BLaER1 treated with 17β-estradiol and CSF1 and Interleukin-3, amounts not matched to agents 10 nM and 100 nM (cell line): ENCODE data around the gene GLIS1.

Source experiments
- H3K27ac ChIP-seq, 11 experiments: shearing (Covaris generic); formaldehyde crosslinking; 2 replicates each; pipeline ENCODE4 v1.8.1; 2022
- H3K27me3 ChIP-seq, 11 experiments: shearing (Covaris generic); formaldehyde crosslinking; 2 replicates each; pipeline ENCODE4 v1.8.1; 2022
- H3K36me3 ChIP-seq, 11 experiments: shearing (Covaris generic); formaldehyde crosslinking; 2 replicates each; pipeline ENCODE4 v1.8.1; 2022
- H3K4me1 ChIP-seq, 10 experiments: shearing (Covaris generic); formaldehyde crosslinking; 2 replicates each; pipeline ENCODE4 v1.8.1; 2022
- H3K4me2 ChIP-seq, 11 experiments: shearing (Covaris generic); formaldehyde crosslinking; 2 replicates each; pipeline ENCODE4 v1.8.1; 2022
- H3K4me3 ChIP-seq, 10 experiments: shearing (Covaris generic); formaldehyde crosslinking; 2 replicates each; pipeline ENCODE4 v1.8.1; 2022
- H3K9ac ChIP-seq, 11 experiments: shearing (Covaris generic); formaldehyde crosslinking; 2 replicates each; pipeline ENCODE4 v1.8.1; 2022
- H3K9me3 ChIP-seq, 11 experiments: shearing (Covaris generic); formaldehyde crosslinking; replicated peaks in 1 of 11; 2 replicates each; pipeline ENCODE4 v1.8.1; 2022
- H4K20me1 ChIP-seq, 11 experiments: shearing (Covaris generic); formaldehyde crosslinking; 2 replicates each; pipeline ENCODE4 v1.8.1; 2022
- Cebpa-rat ChIP-seq, 11 experiments: shearing (Covaris generic); IDR thresholded peaks; 2 replicates each; pipeline ENCODE4 v1.8.1; 2022

Gene GLIS1

GRCh38 chr1:53715478-53715877 is 23.5 kb downstream of the GLIS1 start:
- Histone ChIP-seq H3K9me3 (no peaks in the 10 kb centered on the region), H3K4me2 (no peak overlapping the region), H3K27ac (no peak overlapping the region), H4K20me1 (no peaks in the 10 kb centered on the region; a peak in 1 of 22 replicates), H3K27me3 (no peaks in the 10 kb centered on the region), H3K36me3 (no peaks in the 10 kb centered on the region), H3K4me1 (no peaks in the 10 kb centered on the region), H3K9ac (no peak overlapping the region), H3K4me3 (no peak overlapping the region)
- no peak for TF ChIP-seq Cebpa-rat (IDR thresholded peaks at IDR 0.05)

GRCh38 chr1:53712276-53712675 is 26.7 kb downstream of the GLIS1 start:
- H3K36me3 ChIP-seq, result no peaks in the 10 kb centered on the region
- H3K4me3 ChIP-seq, result no peak overlapping the region
- no peaks in the 10 kb centered on the region for H3K9me3 ChIP-seq
- no peaks in the 10 kb centered on the region for H3K4me1 ChIP-seq
- no peak overlapping the region for H3K27ac ChIP-seq
- no peak for TF ChIP-seq Cebpa-rat (IDR thresholded peaks at IDR 0.05)
- H3K4me2 ChIP-seq, result no peak overlapping the region
- H3K27me3 ChIP-seq, result no peaks in the 10 kb centered on the region
- H4K20me1 ChIP-seq, result no peaks in the 10 kb centered on the region
- H3K9ac ChIP-seq, result no peak overlapping the region

- Histone ChIP-seq H3K36me3 (no peaks in the 10 kb centered on the region), H4K20me1 (no peaks in the 10 kb centered on the region), H3K4me2 (no peak overlapping the region), H3K9me3 (no peaks in the 10 kb centered on the region), H3K4me1 (no peaks in the 10 kb centered on the region), H3K4me3 (no peak overlapping the region), H3K9ac (no peak overlapping the region), H3K27me3 (no peaks in the 10 kb centered on the region; a peak in 1 of 22 replicates), H3K27ac (no peak overlapping the region)
- no peak for TF ChIP-seq Cebpa-rat (IDR thresholded peaks at IDR 0.05)
These were observed 28.4 kb downstream of the GLIS1 start for GRCh38 chr1:53710584-53710983.

GRCh38 chr1:53708687-53709086 is 30.3 kb downstream of the GLIS1 start:
- Histone ChIP-seq H3K4me3 (no peak overlapping the region), H3K9me3 (no peaks in the 10 kb centered on the region), H3K4me1 (no peaks in the 10 kb centered on the region), H3K27me3 (no peaks in the 10 kb centered on the region; a peak in 1 of 22 replicates), H3K27ac (no peak overlapping the region), H4K20me1 (no peaks in the 10 kb centered on the region; a peak in 1 of 22 replicates), H3K36me3 (no peaks in the 10 kb centered on the region), H3K9ac (no peak overlapping the region), H3K4me2 (no peak overlapping the region)
- no peak for TF ChIP-seq Cebpa-rat (IDR thresholded peaks at IDR 0.05)

- no peak overlapping the region for H3K9ac ChIP-seq
- no peak overlapping the region for H3K27ac ChIP-seq
- H3K4me1 ChIP-seq, result no peaks in the 10 kb centered on the region
- H3K27me3 ChIP-seq, result no peaks in the 10 kb centered on the region; a peak in 1 of 22 replicates
- H3K4me2 ChIP-seq, result no peak overlapping the region; a peak in 1 of 22 replicates
- H3K4me3 ChIP-seq, result no peak overlapping the region
- no peaks in the 10 kb centered on the region for H3K9me3 ChIP-seq
- H4K20me1 ChIP-seq, result no peaks in the 10 kb centered on the region; a peak in 1 of 22 replicates
- TF ChIP-seq Cebpa-rat (IDR thresholded peaks at IDR 0.05), result no peak
- no peaks in the 10 kb centered on the region for H3K36me3 ChIP-seq
These were observed 32.6 kb downstream of the GLIS1 start for GRCh38 chr1:53706356-53706755.

GRCh38 chr1:53705446-53706096 is 33.4 kb downstream of the GLIS1 start:
- Histone ChIP-seq H3K27ac (no peak overlapping the region), H3K9ac (no peak overlapping the region), H4K20me1 (no peaks in the 10 kb centered on the region; a peak in 1 of 22 replicates), H3K9me3 (no peaks in the 10 kb centered on the region), H3K4me2 (no peak overlapping the region), H3K4me1 (no peaks in the 10 kb centered on the region), H3K36me3 (no peaks in the 10 kb centered on the region), H3K4me3 (no peak overlapping the region), H3K27me3 (no peaks in the 10 kb centered on the region; a peak in 1 of 22 replicates)
- TF ChIP-seq Cebpa-rat (IDR thresholded peaks at IDR 0.05), result no peak

- no peak overlapping the region for H3K4me2 ChIP-seq
- no peaks in the 10 kb centered on the region for H3K4me1 ChIP-seq
- H3K9me3 ChIP-seq, result no peaks in the 10 kb centered on the region
- no peak overlapping the region for H3K9ac ChIP-seq
- no peaks in the 10 kb centered on the region for H3K36me3 ChIP-seq
- TF ChIP-seq Cebpa-rat (IDR thresholded peaks at IDR 0.05), result no peak
- H3K4me3 ChIP-seq, result no peak overlapping the region
- no peak overlapping the region for H3K27ac ChIP-seq
- H3K27me3 ChIP-seq, result no peaks in the 10 kb centered on the region; a peak in 1 of 22 replicates
- H4K20me1 ChIP-seq, result no peaks in the 10 kb centered on the region; a peak in 1 of 22 replicates
These were observed 34.0 kb downstream of the GLIS1 start for GRCh38 chr1:53704804-53705445.

- Histone ChIP-seq H3K4me2 (no peak overlapping the region), H3K27me3 (no peaks in the 10 kb centered on the region; a peak in 1 of 22 replicates), H3K4me1 (no peaks in the 10 kb centered on the region), H3K9me3 (no peaks in the 10 kb centered on the region), H3K9ac (no peak overlapping the region), H3K36me3 (no peaks in the 10 kb centered on the region), H3K4me3 (no peak overlapping the region), H4K20me1 (no peaks in the 10 kb centered on the region; a peak in 1 of 22 replicates), H3K27ac (no peak overlapping the region)
- no peak for TF ChIP-seq Cebpa-rat (IDR thresholded peaks at IDR 0.05)
These were observed 34.7 kb downstream of the GLIS1 start for GRCh38 chr1:53704304-53704703.

GRCh38 chr1:53703174-53703573 is 35.8 kb downstream of the GLIS1 start:
- Histone ChIP-seq H3K36me3 (no peaks in the 10 kb centered on the region), H3K4me2 (no peak overlapping the region), H3K9ac (no peak overlapping the region), H4K20me1 (no peaks in the 10 kb centered on the region; a peak in 1 of 22 replicates), H3K4me1 (peaks cover 3 to 6% (median 5%) of the 10 kb centered on the region in 10 experiments; a peak in 18 of 20 replicates), H3K9me3 (no peaks in the 10 kb centered on the region), H3K27me3 (no peaks in the 10 kb centered on the region; a peak in 1 of 22 replicates), H3K4me3 (no peak overlapping the region), H3K27ac (no peak overlapping the region)
- TF ChIP-seq Cebpa-rat (IDR thresholded peaks at IDR 0.05), result no peak

- no peak overlapping the region for H3K27ac ChIP-seq
- peaks cover 5 to 13% (median 11%) of the 10 kb centered on the region in 10 experiments for H3K4me1 ChIP-seq
- H3K36me3 ChIP-seq, result no peaks in the 10 kb centered on the region
- no peaks in the 10 kb centered on the region; a peak in 1 of 22 replicates for H3K27me3 ChIP-seq
- no peaks in the 10 kb centered on the region for H3K9me3 ChIP-seq
- TF ChIP-seq Cebpa-rat (IDR thresholded peaks at IDR 0.05), result no peak
- no peak overlapping the region for H3K4me3 ChIP-seq
- no peak overlapping the region for H3K9ac ChIP-seq
- H4K20me1 ChIP-seq, result no peaks in the 10 kb centered on the region; a peak in 1 of 22 replicates
- H3K4me2 ChIP-seq, result no peak overlapping the region
These were observed 36.6 kb downstream of the GLIS1 start for GRCh38 chr1:53702341-53702740.
